Measurements from ENCODE around the gene SRRM5.

DNA sequence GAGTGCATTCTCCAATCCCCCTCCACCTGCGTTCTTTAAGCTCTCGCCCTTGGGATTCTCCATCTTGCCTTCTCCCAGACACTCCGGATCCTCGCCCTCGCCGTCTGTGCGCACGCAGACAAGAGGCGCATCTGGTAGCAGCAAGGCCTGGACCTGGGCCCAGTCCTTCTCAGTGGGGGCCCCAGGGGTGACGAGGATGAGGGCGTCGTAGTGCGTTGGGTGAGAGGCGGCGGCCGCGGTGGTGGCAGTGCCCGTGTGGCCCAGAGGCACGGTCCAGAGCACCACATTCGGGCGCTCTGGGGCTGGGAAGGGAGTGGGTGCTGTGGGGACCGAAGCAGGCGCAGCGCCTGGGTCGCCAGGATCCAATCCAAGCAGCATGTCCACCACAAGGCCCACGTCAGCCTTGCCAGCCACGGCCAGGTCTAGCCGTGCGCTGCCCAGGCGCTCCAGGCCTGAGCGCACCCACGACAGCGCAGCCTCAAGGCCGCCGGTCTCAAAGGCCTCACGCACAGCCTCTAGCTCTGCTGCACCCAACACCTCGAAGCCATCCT is 19.0 kb upstream of the SRRM5 start:
- TF ChIP-seq, protein P1, sequence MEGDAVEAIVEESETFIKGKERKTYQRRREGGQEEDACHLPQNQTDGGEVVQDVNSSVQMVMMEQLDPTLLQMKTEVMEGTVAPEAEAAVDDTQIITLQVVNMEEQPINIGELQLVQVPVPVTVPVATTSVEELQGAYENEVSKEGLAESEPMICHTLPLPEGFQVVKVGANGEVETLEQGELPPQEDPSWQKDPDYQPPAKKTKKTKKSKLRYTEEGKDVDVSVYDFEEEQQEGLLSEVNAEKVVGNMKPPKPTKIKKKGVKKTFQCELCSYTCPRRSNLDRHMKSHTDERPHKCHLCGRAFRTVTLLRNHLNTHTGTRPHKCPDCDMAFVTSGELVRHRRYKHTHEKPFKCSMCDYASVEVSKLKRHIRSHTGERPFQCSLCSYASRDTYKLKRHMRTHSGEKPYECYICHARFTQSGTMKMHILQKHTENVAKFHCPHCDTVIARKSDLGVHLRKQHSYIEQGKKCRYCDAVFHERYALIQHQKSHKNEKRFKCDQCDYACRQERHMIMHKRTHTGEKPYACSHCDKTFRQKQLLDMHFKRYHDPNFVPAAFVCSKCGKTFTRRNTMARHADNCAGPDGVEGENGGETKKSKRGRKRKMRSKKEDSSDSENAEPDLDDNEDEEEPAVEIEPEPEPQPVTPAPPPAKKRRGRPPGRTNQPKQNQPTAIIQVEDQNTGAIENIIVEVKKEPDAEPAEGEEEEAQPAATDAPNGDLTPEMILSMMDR (IDR thresholded peaks at IDR 0.05) = no peak
- TF ChIP-seq POLR2A (IDR thresholded peaks at IDR 0.05) = no peak

Data from adrenal gland (tissue), 5 donors.